GM18868 (cell line): ENCODE results near the gene SLIT3.
A peak's percentile ranks its signal among the peaks of the same experiment; 100 is the strongest.

Source experiments
- ATAC-seq: cut with Tn5 transposase; IDR thresholded peaks from one replicate; pipeline ENCODE4 v1.9.1; 2021; ENCODE audit warnings: mild to moderate bottlenecking, moderate library complexity; ENCODE audit not compliant: unreplicated experiment

The SLIT3 gene

GRCh38 chr5:168696611-168697010, 604.3 kb downstream of the SLIT3 start:
- ATAC-seq: no peak

- no peak for ATAC-seq
Measured at GRCh38 chr5:168695301-168695835, 605.6 kb downstream of the SLIT3 start.

- ATAC-seq: no peak
Measured at GRCh38 chr5:168694289-168694688, 606.6 kb downstream of the SLIT3 start.

- no peak for ATAC-seq
Measured at GRCh38 chr5:168693883-168694282, 607.1 kb downstream of the SLIT3 start.

DNA sequence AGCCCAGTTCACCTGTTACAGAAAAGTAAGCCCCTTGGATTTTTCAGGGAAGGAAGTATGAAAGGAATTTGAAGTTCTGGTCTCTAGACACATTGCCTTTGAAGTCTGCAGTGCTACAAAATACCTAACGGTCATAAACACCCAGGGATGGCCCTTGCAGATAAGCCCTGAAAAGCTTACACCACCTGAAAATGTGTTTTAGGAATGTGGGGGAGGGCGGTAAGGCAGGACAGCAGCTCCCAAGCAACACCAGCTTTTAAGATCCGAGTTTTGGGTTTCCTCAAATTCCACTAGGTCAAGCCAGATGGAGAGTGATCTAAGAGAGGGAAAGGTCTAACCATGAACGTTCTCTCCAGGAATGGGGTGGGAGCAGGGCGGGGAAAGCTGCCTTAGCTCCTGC, 607.6 kb downstream of the SLIT3 start:
- ATAC-seq: no peak

DNA sequence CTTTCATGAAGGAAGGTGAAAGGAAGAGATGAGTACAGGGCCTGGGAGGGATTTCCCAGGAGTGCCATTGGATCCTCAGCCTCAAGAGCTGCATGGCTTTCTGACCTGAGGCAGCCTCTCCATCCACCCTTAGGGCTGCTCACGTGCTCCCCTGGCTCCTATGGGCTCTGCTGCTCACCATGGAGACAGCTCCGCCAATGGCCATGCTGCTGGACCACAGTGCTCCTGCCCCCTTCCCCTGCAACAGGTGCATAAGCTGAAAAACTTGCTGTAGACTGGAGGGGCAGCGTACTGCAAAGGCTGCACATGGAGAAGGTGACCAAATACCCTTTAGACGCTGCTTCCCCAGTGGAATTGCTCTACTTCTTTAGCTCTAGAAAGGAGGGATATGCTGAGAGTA, 609.0 kb downstream of the SLIT3 start:
- ATAC-seq: peak; percentile 42

DNA sequence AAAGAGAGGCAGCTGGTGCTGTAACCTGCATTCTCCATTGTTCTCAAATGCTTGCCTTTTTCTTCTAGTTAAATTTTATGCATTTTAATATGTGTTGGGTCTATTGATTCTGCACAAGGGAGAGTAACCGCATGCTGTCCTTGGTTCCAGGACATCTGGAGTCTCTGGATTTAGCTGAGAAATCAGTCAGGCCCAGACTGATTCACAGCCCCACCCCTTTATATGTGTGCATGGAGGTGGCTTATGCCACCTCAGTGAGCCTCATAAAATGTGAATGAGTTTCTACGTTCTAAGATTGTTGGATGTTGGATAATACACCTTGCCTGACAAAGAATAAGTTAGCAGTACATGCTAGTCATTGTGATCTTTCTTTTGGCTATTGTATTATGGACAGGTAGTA, 611.7 kb downstream of the SLIT3 start:
- no peak for ATAC-seq

GRCh38 chr5:168686837-168687236, 614.1 kb downstream of the SLIT3 start:
- no peak for ATAC-seq

- ATAC-seq: no peak
Measured at GRCh38 chr5:168685566-168685965, 615.4 kb downstream of the SLIT3 start.

- ATAC-seq: no peak
Measured at GRCh38 chr5:168683927-168684295, 617.0 kb downstream of the SLIT3 start.

DNA sequence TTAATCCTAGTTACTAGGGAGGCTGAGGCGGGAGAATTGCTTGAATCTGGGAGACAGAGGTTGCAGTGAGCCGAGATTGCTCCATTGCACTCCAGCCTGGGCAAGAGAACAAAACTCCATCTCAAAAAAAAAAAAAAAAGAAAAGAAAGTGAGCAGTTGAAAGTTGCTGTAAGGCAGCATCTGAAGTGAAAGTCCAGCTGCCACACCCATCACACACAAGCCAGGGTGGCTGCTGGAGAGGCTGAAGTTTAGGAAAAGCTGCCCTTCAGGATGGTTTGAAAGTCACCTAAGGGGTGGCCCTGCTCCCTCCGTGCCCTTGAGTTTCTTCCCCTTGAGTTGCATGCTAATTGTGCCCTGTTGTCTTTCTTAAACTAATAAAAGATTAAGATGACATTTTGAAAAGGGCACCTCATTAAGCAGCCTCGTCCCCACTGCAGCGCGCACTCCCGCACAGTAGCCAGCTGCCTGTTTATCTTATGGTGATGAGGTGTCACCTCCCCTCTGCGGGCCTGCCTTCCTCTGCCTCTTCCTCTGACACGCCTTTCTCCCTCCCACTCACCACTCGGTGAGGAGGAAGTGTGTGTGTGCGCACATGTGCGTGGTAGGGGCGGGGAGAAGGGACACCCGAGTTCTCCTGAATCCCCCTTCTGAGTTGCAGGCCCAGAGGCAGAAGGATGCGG, 617.6 kb downstream of the SLIT3 start:
- no peak for ATAC-seq

DNA sequence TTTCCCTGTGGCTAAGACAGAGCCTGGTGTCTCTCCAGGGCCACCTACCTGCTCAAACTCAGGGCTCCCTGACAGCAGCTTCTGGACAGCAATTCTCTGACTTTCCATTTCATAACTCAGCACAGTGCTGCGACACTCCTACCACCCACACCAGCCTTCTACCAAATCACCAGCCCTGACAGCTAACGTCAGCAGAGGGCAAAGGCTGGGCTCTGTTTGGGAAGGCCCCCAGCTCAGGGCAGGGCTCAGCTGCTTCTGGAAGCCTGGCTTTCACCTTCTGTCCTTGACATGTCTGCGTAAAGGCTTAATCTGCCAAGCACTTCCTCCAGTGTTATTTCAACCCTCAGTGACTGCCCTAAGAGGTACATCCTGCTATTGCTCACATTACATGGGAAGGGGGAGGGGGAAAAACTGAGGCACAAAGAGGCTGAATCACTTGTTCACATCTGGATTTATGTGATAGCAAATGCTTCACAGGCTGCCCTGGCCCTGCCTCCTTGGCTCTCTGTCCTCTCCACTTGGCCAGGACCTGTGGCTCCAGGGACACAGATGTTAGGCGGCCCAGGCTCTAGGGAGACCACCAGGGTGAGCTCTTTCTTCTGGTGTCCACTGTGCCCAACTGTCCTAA, 619.3 kb downstream of the SLIT3 start:
- no peak for ATAC-seq

DNA sequence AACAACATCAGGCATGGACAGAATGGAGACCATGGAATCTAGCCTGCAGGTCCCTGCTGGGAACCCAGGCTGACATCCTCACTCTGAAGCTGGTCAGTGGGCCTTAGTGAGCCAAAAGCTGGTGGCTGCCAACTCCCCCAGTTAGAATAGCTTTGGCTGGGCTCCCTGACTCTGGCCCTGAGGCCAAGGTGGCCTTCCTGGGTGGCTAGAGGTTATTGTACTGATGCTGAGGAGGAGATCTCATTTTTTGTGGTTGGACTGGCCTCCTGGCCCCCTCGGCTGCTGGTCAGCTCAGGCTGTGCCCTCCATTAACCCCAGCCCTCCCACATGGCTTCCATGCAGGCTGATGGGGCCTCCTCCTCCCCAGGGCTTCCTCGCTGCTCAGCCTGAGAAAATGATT, 620.5 kb downstream of the SLIT3 start:
- ATAC-seq: no peak

- ATAC-seq: no peak
Measured at GRCh38 chr5:168679515-168679920, 621.4 kb downstream of the SLIT3 start.

DNA sequence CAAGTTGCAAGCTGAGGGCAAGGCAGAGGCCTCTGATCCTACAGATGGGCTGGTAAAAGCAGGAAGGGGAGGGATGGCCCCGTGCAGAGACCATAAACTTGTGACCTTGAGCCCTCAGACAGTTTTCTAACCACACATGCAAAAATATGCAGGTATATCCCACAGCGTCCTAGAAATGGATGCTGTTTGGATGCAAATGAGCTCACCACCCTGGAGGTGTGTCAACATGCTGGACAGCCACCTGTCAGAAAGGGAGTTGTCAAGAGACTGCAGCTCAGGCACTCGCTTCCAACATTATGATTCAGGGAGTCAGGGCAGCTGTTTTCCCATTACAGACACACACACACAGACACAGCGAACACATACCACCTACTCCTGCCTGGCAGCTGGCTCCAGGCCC, 624.4 kb downstream of the SLIT3 start:
- no peak for ATAC-seq

DNA sequence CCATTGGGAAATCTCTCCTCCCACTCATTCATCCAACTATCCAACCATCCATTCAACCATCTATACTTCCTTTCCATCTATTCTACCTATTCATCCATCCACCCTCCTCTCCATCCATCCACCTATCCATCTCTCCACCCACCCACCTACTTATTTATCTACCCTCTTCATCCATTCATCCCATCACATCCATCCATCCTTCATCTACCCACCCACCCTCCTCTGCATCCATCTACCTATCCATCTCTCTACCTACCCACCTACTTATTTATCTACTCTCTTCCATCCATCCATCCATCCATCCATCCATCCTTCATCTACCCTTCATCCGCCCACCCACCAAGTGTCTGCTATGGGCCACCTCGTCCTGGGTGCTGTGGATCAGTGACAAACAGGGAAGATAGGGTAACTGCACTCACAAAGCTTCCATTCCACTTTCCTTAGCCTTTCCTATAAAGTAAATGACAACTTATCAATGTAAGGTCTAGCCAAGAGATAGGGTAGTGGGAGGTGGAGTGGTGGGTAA, 625.0 kb downstream of the SLIT3 start:
- ATAC-seq: no peak

GRCh38 chr5:168674893-168675482, 626.0 kb downstream of the SLIT3 start:
- ATAC-seq: no peak

GRCh38 chr5:168672888-168673287, 628.1 kb downstream of the SLIT3 start:
- ATAC-seq: no peak

DNA sequence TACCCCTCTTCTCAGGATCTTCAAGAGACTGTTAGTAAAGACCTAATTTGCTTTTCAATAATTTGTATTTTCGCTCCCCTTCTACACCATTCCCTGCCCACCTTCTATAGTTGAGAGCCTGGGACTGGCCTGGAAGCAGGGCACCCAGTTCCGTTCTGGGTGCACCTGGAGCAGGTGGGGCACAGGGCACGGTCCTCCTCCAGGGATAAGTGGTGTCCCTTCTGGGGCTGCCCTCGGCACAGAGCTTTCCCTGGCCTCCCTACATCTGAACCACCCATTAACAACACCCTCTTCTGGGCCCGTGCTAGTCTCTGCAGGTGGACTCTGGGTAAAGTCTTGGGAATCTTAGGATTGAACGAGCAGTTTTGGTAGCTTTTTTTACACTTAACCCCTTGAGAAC, 628.9 kb downstream of the SLIT3 start:
- no peak for ATAC-seq

- ATAC-seq: no peak
Measured at GRCh38 chr5:168670881-168671575, 629.9 kb downstream of the SLIT3 start.

DNA sequence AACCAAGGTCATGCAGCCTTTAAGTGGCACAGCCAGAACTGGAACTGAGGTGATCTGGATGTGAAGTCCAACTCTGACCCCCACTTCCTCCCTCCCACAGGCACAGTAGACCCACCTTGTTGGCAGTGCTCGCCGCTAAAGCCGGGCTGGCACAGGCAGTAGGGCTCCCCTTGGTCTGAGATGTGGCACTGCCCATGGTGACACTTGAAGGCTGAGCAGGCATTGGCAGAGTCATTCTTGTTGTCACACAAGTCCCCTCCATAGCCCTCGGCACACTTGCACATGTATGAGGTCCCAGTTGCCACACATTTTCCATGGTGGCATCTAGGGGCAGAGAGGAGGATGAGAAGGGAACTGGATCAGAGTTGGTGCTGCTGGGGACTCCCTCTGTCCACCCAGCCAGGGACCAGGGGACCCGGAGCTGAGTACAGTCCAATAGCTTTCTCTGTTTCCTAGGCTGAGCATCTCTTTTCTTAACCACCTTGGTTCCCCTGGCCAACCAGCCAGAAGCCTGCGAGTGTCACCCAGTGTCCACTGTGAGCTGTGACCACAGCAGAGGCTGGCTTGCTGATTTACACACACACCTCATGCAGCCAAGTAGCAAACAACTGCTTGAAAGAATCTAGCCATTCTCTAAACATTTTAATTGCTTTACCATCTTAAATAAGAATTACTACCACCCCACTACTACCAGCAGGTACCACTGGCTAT, 631.1 kb downstream of the SLIT3 start:
- ATAC-seq: no peak
